ENCODE results near the gene ULK4.
"Not testable (repeated sequence)": the region's sequence is repeated elsewhere in the genome, so short reads cannot be mapped to it uniquely, and the experiment has no call there.

Gene ULK4

GRCh38 chr3:41290306-41290705 lies 671.6 kb downstream of the ULK4 start:
- no peak for DNase-seq

GRCh38 chr3:41288785-41289184 lies 673.1 kb downstream of the ULK4 start:
- DNase-seq, result no peak

GRCh38 chr3:41286305-41286704 lies 675.6 kb downstream of the ULK4 start:
- DNase-seq, result no peak

GRCh38 chr3:41284934-41285333 lies 677.0 kb downstream of the ULK4 start:
- not testable (repeated sequence) for DNase-seq

- DNase-seq, result no peak
These were observed 684.0 kb downstream of the ULK4 start for GRCh38 chr3:41277790-41278465.

- no peak for DNase-seq
These were observed 685.7 kb downstream of the ULK4 start for GRCh38 chr3:41276191-41276590.

- DNase-seq, result peak; percentile 7
These were observed 686.8 kb downstream of the ULK4 start for GRCh38 chr3:41274944-41275668.

GRCh38 chr3:41272667-41273066 lies 689.2 kb downstream of the ULK4 start:
- DNase-seq, result no peak

- DNase-seq, result peak; percentile 21
These were observed 693.8 kb downstream of the ULK4 start for GRCh38 chr3:41267975-41268640.

- DNase-seq, result no peak
These were observed 696.1 kb downstream of the ULK4 start for GRCh38 chr3:41265823-41266273.

- no peak for DNase-seq
These were observed 696.8 kb downstream of the ULK4 start for GRCh38 chr3:41265011-41265545.

- DNase-seq, result no peak
These were observed 701.8 kb downstream of the ULK4 start for GRCh38 chr3:41260063-41260450.

- no peak for DNase-seq
These were observed 702.3 kb downstream of the ULK4 start for GRCh38 chr3:41259449-41260062.

GRCh38 chr3:41258239-41258800 lies 703.6 kb downstream of the ULK4 start:
- no peak for DNase-seq

GRCh38 chr3:41251593-41251992 lies 710.3 kb downstream of the ULK4 start:
- DNase-seq, result no peak

- DNase-seq, result no peak
These were observed 711.1 kb downstream of the ULK4 start for GRCh38 chr3:41250825-41251224.

GRCh38 chr3:41249318-41249717 lies 712.6 kb downstream of the ULK4 start:
- no peak for DNase-seq

- DNase-seq, result no peak
These were observed 713.4 kb downstream of the ULK4 start for GRCh38 chr3:41248525-41248924.

- no peak for DNase-seq
These were observed 714.6 kb downstream of the ULK4 start for GRCh38 chr3:41247055-41248004.

- no peak for DNase-seq
These were observed 717.1 kb downstream of the ULK4 start for GRCh38 chr3:41244620-41245336.

- DNase-seq, result no peak
These were observed 718.7 kb downstream of the ULK4 start for GRCh38 chr3:41243183-41243582.
